HG02798 (cell line): ENCODE measurements around the gene GRIK5.
A peak's percentile ranks its signal among the peaks of the same experiment; 100 is the strongest.
"Not testable (repeated sequence)": the region's sequence is repeated elsewhere in the genome, so short reads cannot be mapped to it uniquely, and the experiment has no call there.

Experiments
- ATAC-seq: cut with Tn5 transposase; IDR thresholded peaks from one replicate; pipeline ENCODE4 v1.9.1; 2021; ENCODE audit warnings: mild to moderate bottlenecking; ENCODE audit not compliant: unreplicated experiment, poor library complexity

The GRIK5 gene

GRCh38 chr19:42053037-42053935 is 16.7 kb downstream of the GRIK5 start:
- no peak for ATAC-seq

GRCh38 chr19:42052241-42052863 is 17.7 kb downstream of the GRIK5 start:
- ATAC-seq, result no peak

GRCh38 chr19:42051166-42052115 is 18.6 kb downstream of the GRIK5 start:
- ATAC-seq, result no peak

GRCh38 chr19:42048992-42049391 is 21.0 kb downstream of the GRIK5 start:
- ATAC-seq, result no peak

- no peak for ATAC-seq
Measured at GRCh38 chr19:42045575-42045974, 24.4 kb downstream of the GRIK5 start.

- ATAC-seq, result no peak
Measured at GRCh38 chr19:42042455-42043170, 27.4 kb downstream of the GRIK5 start.

GRCh38 chr19:42040491-42040890 is 29.5 kb downstream of the GRIK5 start:
- ATAC-seq, result not testable (repeated sequence)

- no peak for ATAC-seq
Measured at GRCh38 chr19:42040031-42040430, 30.0 kb downstream of the GRIK5 start.

- no peak for ATAC-seq
Measured at GRCh38 chr19:42038666-42039065, 31.3 kb downstream of the GRIK5 start.

GRCh38 chr19:42037649-42038048 is 32.4 kb downstream of the GRIK5 start:
- ATAC-seq, result no peak

- ATAC-seq, result peak; percentile 45
Measured at GRCh38 chr19:42034640-42035391, 35.2 kb downstream of the GRIK5 start.

GRCh38 chr19:42033413-42033812 is 36.6 kb downstream of the GRIK5 start:
- no peak for ATAC-seq

GRCh38 chr19:42032431-42032830 is 37.6 kb downstream of the GRIK5 start:
- no peak for ATAC-seq

GRCh38 chr19:42030645-42031440 is 39.2 kb downstream of the GRIK5 start:
- no peak for ATAC-seq

GRCh38 chr19:42028304-42029216 is 41.4 kb downstream of the GRIK5 start:
- no peak for ATAC-seq

GRCh38 chr19:42024622-42025111 is 45.3 kb downstream of the GRIK5 start:
- ATAC-seq, result no peak

GRCh38 chr19:42023943-42024260 is 46.1 kb downstream of the GRIK5 start:
- ATAC-seq, result no peak
